Cortex of kidney (tissue), 1 donor: ENCODE results near the gene MYH10.

ENCODE experiments used
- DNase-seq: peaks from one replicate; lab custom pipeline; 2025; lab: John Stamatoyannopoulos, UW

MYH10 gene

DNA sequence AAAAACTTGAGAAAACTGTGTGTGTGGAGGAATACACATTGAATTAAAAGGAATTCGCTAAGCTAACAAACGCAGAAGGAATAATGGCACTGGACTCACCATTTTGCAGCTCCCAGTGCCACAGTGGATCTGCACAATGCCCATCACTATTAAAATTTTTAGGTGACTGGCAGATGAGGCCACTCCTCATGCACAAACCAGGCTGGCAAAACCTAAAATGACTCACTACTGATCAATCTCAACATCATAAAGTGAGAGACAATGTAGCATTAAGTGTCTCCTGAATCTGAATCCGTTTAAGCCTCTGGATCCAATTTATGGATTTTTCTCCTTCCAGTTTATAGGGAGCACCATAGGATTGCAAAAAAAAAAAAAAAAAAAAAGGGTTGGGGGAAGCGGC lies 20.6 kb downstream of the MYH10 start:
- no peak for DNase-seq

DNA sequence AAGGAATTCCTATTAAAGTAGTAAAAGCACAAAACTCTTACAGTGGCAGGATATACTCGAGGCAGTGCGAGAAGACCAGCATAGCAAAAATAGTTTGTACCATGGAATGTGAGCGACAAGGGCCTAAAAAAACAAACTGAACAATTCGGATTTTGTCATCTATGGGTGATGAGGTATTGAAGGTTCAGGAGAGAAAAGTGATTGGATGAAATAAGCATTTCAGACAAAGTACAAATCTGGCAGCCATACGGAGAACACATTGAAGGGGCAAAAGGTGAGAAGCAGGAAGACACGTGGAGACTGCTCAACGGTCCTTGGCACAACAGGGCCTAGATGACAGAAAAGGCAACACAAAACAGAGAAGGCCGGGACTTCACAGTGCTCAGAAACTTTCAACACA lies 22.5 kb downstream of the MYH10 start:
- DNase-seq = no peak

DNA sequence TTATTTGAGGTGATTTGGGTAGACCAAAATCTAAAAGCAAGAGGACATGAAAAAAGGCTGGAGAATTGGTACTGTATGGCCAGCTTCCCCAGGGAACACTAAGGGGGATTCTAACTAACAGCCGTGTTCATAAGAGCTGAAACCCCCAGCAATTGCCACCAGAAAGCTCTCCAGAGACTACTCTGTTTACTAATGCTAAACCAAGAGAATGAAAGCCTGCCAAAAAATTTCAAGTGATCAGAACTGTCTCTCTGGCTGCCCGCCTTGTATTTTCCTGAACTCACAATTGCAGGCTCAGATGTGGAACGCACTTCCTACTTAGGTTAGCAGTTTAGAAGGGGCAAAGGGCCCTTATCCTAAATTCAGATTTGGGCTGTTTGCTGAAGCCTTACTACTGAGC lies 24.1 kb downstream of the MYH10 start:
- no peak for DNase-seq

DNA sequence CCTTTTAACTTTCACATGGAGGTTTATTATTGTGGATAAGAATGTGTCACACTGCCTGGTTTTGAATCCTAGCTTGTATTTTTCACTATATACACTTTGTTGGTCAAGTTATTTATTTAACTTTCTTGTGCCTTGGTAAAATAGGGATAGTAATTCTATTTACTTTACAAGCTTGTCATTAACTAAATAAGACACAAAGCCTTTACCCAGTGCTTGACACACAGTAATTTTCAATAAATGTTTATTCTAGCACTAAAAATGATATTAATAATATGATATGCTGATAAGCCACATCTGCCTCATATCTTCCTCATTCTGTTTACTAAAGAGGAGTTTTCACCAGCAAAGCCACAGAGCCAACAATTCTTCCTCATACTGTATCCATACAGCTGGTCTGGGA lies 27.8 kb downstream of the MYH10 start:
- no peak for DNase-seq

DNA sequence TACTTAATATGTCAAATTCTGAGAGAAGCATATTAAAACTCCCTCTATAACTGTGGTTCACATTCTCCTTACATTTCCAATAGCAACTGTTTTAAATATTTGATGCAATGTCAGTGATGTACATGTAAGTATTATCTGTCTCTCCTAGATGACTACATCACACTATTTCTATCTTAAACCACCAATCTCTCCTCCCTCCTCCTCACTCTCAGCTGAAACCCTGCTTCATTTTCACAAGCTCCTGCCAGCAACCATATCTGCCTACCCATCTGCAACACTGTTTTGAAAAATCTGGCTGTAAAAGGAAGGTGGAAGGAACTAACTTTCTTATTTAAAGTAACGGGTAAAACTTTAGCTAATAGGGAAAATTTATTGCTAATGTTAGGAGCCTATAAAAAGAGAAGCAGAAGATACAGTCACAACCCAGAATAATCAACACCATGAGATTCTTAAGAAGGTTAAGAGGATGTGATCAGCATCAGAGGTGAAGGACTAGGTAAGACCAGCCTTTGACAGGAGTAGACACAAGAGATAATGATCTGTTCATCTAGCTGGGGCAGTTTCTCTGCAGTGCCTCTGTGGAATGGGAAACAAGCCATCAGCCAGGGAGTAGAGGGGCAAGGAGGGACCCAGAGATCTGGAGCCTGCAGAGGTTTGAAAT lies 31.0 kb downstream of the MYH10 start:
- DNase-seq = no peak

DNA sequence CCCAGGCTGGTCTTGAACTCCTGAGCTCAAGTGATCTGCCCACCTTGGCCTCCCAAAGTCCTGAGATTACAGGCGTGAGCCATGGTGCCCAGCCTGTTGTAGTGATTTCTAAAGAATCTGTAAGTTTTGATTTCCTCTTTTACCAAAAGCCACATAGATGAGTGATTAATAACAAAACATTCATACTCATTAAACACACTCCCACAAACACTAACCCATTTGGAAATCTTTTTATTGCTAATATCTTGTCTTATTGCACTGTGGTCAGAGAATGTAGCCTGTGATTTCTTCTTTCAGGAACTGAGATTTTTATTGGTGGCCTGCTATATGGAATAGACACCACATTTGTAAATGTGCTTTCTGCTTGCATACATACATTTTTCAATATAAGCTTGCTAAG lies 31.6 kb downstream of the MYH10 start:
- no peak for DNase-seq

DNA sequence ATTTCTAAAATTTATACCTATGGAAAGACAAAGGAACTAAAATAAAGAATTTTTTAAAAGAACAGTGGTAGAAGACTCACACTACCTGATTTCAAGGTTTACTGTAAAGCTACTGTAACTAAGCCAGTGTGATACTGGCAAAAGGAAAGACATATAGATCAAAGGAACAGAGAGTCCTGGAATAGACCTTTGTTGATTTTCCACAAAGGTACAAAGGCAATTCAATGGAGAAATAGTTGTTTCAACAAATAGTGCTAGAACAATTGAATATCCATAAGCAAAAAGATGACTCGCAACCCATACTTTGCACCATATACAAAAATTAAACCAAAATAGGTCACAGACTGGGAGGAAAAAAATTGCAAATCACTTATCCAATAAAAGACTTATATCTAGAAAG lies 36.7 kb downstream of the MYH10 start:
- no peak for DNase-seq

DNA sequence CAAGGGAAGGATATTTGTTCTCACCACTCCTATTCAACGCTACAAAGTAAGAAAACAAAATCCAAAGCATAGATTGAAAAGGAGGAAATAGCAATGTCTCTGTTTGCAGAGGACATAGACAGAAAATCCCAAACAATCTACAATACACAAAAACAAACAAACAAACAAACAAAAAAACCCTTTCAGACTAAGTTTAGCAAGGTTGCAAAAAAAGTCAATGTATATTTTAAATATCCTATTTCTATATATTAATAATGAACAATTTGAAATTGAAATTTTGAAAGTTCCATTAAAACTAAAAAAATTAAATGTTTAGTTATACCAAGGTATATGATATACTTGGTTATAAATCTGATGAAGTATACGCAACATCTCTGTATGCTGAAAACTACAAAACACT lies 37.2 kb downstream of the MYH10 start:
- DNase-seq = no peak

DNA sequence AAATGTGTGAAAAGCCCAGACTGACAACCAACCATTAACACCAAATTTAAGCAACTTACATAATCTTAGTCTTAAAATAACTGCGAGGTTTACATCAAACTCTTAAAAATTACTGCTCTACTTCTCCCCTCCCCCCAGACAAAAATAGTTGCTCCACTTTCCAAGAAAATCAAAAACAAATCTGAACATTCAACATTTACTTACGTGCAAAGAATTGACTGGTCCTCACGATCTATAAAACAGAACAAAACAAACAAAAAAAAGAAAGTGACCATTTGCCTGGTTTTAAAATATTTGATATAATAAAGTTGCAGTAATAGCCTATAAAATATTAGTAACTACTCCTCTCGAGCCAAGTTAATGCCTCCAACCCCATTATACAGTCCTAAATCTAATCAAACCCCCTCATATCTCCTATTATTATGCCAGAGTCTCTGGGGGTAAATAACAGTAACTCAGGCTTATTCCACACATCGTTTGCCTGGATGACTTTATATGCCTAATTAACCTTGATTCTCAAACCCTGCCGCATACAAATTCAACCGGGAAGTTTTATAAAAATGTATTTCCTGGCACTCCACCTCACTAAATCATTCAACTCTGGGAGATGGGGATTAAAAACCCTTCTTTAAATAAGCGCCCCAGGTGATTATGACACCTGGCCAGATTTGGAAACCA lies 41.5 kb downstream of the MYH10 start:
- no peak for DNase-seq

DNA sequence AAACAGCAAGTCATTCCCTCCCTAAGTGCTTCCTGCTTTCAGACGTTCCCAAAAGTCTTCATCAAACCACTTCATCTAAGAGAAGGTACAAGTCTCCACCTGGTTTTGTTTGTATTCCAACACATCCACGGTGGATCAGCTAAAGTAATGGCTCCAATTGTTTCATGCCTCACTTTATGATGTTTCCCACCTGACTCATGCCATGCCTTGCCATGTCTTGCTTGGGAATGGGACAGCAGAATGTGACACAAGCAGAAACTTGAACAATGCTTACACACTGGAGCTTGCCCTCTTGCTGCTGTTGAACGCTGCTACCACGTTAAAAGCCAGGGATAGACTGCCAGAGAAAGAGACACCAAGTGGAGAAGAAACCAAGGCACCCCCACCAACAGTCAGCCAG lies 43.8 kb downstream of the MYH10 start:
- no peak for DNase-seq

DNA sequence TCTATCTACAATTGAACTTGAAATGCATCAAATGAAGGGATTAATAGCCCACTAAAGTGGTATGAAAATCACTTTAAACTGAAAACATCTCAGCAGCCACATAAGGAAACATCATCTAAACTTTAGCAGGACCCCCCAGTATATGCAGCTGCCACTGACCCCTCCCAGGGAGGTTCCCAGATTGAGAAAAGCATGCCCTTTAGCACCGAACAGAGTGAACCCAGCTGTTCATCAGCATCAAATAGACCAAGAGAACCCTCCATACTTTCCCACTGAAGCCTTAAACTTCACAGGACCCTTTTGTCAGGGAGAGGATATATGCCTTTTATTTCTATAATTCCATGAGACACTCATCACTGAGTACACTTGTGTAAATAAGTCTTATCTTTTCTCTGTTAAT lies 44.6 kb downstream of the MYH10 start:
- no peak for DNase-seq

DNA sequence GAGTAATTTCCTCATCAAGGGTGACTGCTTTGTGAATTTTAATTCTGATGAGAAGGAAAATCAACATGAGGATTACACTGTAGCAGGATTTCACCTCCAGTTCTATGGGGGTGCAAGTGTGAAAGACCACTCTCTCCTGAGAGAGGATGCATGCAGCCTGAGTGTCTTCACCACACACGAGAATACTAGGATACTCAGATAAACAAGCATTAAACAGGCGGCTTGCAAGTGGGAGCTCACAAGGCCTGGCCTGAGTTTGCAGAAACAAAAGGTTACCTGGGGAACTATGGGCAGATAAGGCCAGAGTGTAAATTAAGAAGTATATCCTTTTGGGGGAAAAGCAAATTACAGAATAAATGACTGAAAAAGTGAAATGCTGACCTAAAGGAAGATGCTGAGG lies 46.6 kb downstream of the MYH10 start:
- no peak for DNase-seq

DNA sequence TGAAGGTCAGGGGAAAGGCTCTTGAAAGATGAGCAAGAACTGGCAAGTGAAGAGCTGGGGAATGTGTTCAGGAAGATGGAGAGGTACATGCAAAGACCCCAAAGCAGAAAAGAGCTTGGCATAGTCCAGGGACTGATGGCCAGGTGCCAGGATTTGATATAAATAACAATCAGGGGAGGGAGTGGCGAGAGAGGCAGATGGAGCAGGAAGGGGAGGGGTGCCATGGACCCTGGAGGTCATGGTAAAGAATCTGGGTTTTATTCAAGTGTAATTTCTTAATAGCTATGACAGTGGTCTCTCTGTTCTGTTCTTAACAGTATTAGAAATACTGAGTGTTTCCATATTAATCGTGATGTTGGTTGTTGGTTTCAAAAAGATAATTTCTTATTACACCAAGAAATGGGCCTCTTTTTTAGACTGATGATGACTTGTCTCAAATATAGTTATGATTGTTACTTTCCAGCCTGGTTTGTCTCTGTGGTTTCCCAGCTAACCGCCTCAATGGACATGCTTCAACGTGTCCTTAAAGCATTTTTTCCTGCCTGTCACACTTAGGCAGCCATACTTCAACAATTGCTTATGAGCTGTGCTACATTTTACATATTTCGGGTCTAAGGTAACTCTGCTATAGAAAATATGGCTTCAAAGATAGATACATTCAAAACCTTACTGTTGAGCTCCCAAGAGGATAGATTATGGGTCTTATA lies 49.4 kb downstream of the MYH10 start:
- DNase-seq = no peak

DNA sequence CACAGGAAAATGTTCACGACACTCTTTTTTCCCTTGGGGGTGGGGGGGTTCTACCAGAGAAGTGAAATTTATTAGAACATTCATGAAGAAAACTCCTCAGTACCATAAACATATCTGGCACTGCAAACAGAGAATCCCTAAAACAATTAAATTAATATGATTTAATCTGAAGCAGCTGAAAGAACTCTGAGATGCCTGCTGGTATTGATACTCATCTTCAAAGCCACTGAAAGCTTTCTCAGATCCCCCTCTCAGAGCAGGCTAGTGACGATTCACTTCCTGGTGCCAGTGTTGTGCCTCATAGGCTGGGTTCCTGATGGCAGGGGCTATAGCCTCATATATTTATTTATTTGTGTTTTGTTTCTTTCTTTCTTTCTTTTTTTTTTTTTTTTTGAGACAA lies 52.7 kb downstream of the MYH10 start:
- DNase-seq = no peak

DNA sequence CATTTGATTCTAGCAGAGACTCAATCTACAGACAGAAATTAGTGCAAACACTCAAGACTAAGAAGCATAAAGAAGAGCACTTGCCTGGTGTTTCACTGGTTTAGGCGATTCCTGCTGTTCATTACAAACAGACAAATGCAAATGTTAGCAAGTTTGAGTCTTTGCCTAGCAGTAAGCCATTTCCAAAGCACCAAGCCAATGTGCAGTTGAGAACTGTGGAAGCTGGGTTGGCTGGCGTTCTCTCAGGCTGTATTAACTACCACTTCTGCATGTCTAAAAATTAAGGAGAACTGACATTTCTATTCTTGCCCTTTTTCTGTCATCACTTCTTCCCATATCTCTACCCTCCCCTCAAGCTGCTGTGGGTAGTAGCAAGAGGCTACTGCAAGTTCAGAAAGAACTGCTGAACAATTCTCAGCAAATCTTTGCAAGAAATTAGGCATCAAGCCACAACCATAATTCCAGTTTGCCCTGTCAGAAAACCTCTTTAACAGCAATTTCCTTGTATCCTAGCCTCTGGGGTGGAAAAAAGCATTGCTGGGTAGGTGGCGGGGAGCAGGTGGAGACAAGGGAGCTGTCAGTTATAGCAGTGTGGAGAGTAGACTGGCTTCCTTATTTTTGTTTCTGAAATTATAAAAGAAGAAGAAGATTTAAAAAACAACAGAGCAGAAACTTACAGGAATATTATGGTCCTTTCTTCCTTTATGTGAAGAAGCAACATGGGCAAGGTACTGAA lies 53.8 kb downstream of the MYH10 start:
- DNase-seq = no peak

DNA sequence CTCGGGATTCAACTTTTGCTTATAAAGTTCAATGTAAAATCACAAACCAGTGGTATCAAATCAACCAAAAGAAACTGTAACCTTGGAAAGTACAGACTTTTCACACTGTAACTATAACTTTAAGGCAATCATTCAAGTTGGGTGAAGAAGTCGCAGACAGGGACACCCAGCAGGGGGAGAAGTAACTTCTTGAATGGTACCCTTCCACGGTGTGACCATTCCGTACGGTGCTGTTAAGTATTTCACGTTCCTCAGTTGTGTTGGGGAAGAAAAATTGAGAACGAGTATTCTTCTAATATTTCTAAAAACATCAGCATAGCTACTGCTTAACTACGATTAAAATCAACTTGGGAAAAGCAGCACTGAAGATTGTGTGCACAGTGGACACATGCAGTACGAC lies 55.8 kb downstream of the MYH10 start:
- DNase-seq = no peak

DNA sequence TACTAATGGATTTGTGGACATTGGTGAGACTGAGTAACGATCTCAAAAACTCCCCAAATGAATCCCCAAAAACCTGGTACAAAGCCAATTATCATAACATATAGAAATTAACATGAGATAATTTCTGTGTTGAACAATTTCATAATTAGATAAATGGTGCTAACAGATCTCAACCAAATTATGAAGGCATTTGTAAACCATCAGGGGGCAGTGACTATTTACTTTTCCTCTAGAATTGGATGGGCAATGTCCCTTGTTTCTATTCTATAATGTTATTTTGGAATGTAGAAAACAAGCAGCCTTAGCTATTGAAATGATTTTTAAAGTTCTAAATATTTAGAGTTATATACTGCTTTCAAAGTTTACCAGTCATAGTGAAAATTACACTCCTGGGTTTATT lies 57.8 kb downstream of the MYH10 start:
- DNase-seq = no peak

DNA sequence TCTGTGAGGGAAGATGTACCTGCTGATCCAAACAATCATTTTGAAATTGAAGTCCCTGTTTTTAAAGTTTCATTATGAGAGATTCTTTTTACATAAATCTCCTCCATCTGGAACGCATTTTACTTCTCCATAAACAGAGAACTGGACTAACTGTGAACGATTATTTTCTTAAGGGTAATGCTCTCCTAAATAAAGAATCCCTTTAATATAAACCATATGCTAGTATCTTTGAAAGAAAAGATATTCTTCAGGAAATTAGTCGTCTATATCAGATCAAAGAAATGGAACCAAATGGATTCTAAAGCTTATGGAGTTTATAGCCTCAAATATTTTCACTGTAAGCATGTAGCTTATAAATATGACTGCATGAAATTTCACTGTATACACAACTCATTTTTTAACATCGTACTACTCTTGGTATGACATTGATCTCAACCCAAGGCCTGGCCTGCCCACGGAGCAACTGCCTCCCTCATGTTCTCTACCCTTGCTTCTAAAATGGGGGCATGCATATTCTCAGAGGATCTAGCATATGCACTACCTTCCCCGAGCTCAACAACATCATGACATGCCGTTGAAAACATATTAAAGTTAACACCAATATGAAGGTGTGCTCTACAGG lies 66.4 kb downstream of the MYH10 start:
- no peak for DNase-seq

DNA sequence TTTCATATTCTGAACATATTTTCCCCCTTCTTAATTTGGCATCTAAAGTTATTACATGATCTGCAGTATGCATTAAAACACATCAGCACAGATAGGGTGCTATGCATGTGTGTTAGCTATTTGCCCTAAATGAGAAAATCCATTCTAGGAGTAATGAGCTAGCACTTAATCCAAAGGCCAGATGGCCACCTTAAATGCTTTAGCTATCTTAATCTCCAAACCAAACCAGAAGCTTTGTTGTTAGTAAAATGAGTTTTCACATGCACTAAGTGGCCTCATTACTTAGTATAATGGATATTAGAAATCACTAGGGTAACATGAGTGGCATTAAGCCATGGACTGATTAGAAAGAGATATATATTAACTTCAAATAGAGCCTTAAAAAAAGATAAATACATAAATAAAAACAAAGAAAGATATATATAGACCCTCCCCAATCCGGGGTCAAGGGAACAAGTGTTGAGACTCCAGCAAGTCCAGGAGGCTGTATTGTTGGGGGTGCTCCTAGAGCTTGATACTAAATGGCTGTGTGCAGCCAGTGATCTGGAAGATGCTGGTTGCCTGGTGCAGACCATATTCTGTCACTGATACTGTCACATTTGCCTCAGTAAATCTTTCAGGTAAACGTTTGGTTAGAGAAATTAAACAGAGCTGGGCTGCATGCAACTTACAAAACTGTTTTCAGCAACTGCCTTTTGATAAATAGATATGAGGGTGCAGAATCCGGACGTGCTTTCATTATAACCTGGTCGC lies 67.3 kb downstream of the MYH10 start:
- no peak for DNase-seq

DNA sequence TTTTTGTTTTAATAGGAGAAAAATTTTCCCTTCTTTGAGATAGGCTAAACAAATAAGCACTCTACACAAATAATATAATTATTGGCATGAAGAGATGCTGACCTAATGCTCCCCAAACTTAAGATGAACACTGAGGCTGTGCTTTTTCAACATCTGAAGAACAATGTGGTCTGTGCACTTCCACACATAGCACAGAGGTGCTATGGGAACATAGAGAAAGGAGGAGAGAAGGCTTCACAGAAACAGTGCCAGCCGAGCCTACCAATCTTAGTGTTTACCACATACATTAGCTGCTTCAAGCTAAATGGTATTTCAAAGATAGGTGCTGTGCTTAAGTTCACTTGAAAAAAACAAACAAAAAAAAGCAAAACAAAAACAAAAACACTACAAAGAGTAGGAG lies 72.4 kb downstream of the MYH10 start:
- DNase-seq = no peak

DNA sequence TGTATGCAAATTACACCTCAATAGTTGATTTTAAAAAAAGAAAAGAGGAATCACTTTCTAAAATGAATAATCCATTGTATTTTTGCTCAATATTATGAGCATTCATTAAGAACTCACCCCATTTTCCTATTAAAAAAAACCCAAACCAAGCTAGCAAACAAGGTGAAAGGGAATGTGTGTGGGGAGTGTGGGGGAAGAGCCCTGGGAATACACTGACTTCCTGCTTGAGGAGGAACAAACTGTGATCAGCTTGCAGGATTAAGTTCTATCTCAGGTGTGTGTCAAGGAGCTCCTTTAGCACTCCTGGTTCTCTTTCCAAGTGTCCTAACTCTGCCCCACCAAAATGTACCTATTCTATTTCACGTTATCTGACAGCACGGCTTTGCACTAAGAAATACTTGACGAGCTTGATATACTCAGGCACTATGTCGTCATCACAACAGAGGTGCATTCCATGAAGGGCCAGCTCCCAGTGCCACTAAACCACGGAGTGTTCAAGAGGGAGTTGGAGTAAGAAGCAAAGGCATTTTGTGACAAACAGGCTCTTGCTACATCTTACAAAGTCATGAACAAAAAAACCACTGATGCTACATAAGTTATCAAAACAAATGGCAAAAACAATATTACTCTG lies 73.2 kb downstream of the MYH10 start:
- no peak for DNase-seq
